ENCODE results near the gene CYTH1. TPM values are rescaled to one million over a fixed set of nuclear protein-coding genes. Genes with fewer than 3 reads are reported as not detected.
A peak's percentile ranks its signal among the peaks of the same experiment; 100 is the strongest.

The CYTH1 gene
- total and polyA plus RNA-seq, 8 donors, result 36.6 to 96.1 (median 41.3) TPM

DNA sequence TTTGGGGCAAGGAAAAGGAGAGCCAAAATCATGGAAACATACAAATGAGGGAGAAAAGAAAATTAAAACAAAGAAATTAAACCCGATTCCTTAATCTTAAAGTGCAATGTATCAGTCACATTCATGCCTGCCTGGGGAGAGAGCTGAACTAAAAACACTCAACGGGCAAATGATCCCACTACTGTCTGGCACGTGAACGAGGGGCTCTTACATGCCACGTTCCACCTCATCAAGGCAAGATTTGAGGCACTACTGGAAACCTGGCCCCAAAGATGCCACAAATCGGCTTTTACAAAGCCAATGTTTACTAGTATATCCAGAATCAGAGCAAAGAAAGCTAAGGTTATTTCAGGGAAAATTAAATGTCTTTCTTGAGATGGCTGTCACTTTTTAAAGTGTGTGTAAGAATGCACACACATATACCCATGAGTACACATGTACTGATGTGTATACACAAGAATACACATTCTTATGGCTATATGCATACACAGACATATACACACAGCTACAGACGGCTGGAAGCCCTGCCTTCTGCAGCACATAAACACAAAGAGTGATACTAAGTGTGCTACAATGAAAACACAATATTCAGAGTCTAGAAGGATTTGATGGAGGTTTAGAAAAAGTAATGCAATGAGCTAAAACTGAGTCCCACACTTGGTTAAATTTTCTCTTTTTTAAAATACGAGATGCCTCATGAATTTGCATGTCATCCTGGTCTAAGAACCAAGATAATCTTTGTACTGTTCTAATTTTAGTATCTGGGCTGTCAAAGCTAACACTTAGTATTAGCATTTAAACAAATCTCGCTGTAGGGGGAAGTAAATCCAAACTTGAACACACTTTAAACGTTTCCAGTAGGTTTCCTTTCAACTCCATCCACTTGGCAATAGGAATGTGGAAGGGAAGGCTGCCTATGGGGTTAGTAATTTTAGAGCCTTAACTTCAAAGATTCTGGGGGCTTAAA lies 85.8 kb downstream of the CYTH1 start:
- Histone ChIP-seq H3K36me3 (peaks cover 0 to 100% of the 10 kb centered on the region in 2 donors), H3K4me3 (no peak overlapping the region), H3K27me3 (no peaks in the 10 kb centered on the region), H3K27ac (no peak overlapping the region), H3K4me1 (no peaks in the 10 kb centered on the region), H3K9me3 (no peaks in the 10 kb centered on the region)
- ATAC-seq (no peak), DNase-seq (no peak)
- TF ChIP-seq, protein P1, sequence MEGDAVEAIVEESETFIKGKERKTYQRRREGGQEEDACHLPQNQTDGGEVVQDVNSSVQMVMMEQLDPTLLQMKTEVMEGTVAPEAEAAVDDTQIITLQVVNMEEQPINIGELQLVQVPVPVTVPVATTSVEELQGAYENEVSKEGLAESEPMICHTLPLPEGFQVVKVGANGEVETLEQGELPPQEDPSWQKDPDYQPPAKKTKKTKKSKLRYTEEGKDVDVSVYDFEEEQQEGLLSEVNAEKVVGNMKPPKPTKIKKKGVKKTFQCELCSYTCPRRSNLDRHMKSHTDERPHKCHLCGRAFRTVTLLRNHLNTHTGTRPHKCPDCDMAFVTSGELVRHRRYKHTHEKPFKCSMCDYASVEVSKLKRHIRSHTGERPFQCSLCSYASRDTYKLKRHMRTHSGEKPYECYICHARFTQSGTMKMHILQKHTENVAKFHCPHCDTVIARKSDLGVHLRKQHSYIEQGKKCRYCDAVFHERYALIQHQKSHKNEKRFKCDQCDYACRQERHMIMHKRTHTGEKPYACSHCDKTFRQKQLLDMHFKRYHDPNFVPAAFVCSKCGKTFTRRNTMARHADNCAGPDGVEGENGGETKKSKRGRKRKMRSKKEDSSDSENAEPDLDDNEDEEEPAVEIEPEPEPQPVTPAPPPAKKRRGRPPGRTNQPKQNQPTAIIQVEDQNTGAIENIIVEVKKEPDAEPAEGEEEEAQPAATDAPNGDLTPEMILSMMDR (IDR thresholded peaks at IDR 0.05), result no peak
- intact Hi-C loops (cut with DNase I), result no loop called here

DNA sequence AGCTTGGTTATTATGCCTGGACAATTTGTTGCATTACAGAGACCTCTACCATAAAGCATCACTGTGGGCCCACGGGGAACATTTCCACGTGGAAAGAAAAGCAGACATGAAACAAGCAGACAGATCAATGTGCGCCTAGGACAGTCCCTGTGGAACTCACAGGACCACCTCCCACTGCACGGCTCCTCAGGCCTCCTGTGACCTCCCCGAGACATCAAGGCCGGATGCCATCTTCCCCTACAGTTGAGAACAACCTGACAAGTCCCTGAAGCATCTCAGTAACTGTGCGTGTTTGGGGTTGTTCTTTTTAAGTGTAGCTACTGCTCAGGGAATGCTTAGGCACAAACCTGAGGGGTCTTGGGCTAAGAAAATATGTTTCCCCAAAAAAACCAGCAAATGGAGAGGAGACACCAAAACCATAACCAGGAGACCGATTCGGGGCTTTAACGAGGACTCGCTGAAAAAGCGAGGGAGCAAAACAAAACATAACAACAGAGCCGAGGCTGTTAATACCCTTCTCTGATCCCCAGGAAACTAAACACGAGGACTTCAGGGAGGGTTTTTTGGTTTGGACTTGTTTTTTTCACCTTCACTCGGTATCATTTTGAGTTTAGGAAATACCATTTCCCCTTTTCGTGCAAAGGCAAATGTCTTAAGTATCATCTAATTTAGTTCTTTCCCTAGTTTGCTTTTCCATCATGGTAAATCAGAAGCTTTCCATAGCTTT lies 87.1 kb downstream of the CYTH1 start:
- TF ChIP-seq, protein P1 (IDR thresholded peaks at IDR 0.05), result no peak
- Histone ChIP-seq H3K36me3 (peaks cover 0 to 94% of the 10 kb centered on the region in 2 donors), H3K4me1 (no peaks in the 10 kb centered on the region), H3K27me3 (no peaks in the 10 kb centered on the region), H3K27ac (no peak overlapping the region), H3K9me3 (no peaks in the 10 kb centered on the region), H3K4me3 (no peak overlapping the region)
- no peak for DNase-seq
- ATAC-seq, result no peak
- intact Hi-C loops (cut with DNase I), result no loop called here

DNA sequence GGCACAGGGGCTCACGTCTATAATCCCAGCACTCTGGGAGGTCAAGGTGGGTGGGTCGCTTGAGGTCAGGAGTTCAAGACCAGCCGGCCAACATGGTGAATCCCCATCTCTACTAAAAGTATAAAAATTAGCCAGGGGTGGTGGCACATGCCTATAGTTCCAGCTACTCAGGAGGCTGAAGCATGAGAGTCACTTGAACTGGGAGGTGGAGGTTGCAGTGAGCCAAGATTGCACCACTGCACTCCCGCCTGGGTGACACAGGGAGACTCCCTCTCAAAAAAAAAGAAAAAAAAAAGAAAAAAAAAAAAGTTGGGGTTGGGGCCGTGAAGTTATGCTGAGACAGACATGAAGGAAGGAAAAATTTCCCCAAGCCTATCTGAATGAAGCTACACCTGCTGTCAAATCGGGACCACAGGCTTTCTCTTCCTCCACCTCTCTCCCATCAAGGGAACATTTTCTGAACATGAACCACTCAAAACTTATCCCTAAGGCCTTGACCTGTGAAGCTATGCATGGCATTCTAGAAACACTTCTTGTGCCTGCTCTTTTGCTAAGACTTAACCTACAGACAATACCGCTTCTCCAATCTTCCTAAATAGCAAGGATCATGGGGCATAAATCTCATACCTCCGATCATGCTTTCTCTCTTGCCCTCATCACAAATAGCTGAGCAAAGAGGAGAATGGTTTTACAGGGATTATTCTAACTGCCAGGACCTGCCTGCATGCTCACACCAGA lies 88.6 kb downstream of the CYTH1 start:
- Histone ChIP-seq H3K9me3 (no peaks in the 10 kb centered on the region), H3K4me3 (no peak overlapping the region), H3K27me3 (no peaks in the 10 kb centered on the region), H3K36me3 (peaks cover 0 to 94% of the 10 kb centered on the region in 2 donors), H3K4me1 (no peaks in the 10 kb centered on the region), H3K27ac (no peak overlapping the region)
- intact Hi-C loops (cut with DNase I), result no loop called here
- no peak for DNase-seq
- TF ChIP-seq, protein P1 (IDR thresholded peaks at IDR 0.05), result no peak
- ATAC-seq, result peak; percentile 78

DNA sequence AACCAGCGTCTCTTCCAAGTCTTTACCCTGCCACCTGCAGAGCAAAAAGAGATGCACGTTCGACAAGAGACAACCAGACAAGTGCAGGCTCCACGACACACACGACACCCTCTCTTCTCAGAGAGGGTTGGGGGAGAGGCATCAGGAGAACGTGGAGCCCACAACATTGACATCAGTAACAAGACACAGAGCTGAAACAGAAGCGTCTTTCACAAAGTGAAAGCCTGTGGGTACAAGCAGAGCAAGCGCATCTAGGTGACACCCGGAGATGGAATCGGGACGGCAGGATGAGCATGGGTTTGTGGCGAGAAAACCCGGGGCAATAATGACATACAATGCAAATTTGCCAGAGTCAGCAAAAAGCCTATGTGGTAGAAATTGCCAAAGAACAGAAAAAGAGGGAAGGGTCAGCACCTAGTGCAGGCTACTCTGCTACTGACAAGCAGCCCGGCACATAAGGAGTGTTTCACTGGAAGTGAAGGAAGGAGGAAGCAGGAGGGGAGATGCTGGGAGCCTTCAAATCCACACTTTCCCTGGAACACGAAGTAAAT lies 89.5 kb downstream of the CYTH1 start:
- no peak overlapping the region for H3K27ac ChIP-seq
- TF ChIP-seq, protein P1 (IDR thresholded peaks at IDR 0.05), result no peak

More for the DNA sequence above, 89.5 kb downstream of the CYTH1 start:
- intact Hi-C loops (cut with DNase I), result no loop called here
- no peaks in the 10 kb centered on the region for H3K27me3 ChIP-seq
- no peak for DNase-seq
- no peak for ATAC-seq
- no peak overlapping the region for H3K4me3 ChIP-seq
- no peaks in the 10 kb centered on the region for H3K9me3 ChIP-seq
- no peaks in the 10 kb centered on the region for H3K4me1 ChIP-seq
- H3K36me3 ChIP-seq, result peaks cover 0 to 94% of the 10 kb centered on the region in 2 donors

Data from left lung (tissue), 10 donors.